Measurements from ENCODE around the gene COX4I1.

The COX4I1 gene

GRCh38 chr16:85842435-85842834, 42.9 kb downstream of the COX4I1 start:
- in situ Hi-C loops (cut with MboI; ENCODE audit: low sequenced_read_pairs, unreplicated experiment), result no loop called here
- TF ChIP-seq CTCF (IDR thresholded peaks at IDR 0.05; ENCODE audit: borderline replicate concordance, control extremely low read depth, extremely low read depth, insufficient read depth, missing control alignments), result no peak
- DNase-seq (ENCODE audit: low spot score), result no peak

GRCh38 chr16:85842848-85843247, 43.4 kb downstream of the COX4I1 start:
- TF ChIP-seq CTCF (IDR thresholded peaks at IDR 0.05; ENCODE audit: borderline replicate concordance, control extremely low read depth, extremely low read depth, insufficient read depth, missing control alignments), result no peak
- DNase-seq (ENCODE audit: low spot score), result no peak
- in situ Hi-C loops (cut with MboI; ENCODE audit: low sequenced_read_pairs, unreplicated experiment), result no loop called here

GRCh38 chr16:85843471-85844168, 44.1 kb downstream of the COX4I1 start:
- TF ChIP-seq CTCF (IDR thresholded peaks at IDR 0.05; ENCODE audit: borderline replicate concordance, control extremely low read depth, extremely low read depth, insufficient read depth, missing control alignments), result no peak
- in situ Hi-C loops (cut with MboI; ENCODE audit: low sequenced_read_pairs, unreplicated experiment), result no loop called here
- no peak for DNase-seq (ENCODE audit: low spot score)

GRCh38 chr16:85844169-85844481, 44.6 kb downstream of the COX4I1 start:
- TF ChIP-seq CTCF (IDR thresholded peaks at IDR 0.05; ENCODE audit: borderline replicate concordance, control extremely low read depth, extremely low read depth, insufficient read depth, missing control alignments), result no peak
- DNase-seq (ENCODE audit: low spot score), result no peak
- in situ Hi-C loops (cut with MboI; ENCODE audit: low sequenced_read_pairs, unreplicated experiment), result no loop called here

- no peak for DNase-seq (ENCODE audit: low spot score)
- in situ Hi-C loops (cut with MboI; ENCODE audit: low sequenced_read_pairs, unreplicated experiment), result no loop called here
- no peak for TF ChIP-seq CTCF (IDR thresholded peaks at IDR 0.05; ENCODE audit: borderline replicate concordance, control extremely low read depth, extremely low read depth, insufficient read depth, missing control alignments)
Observed at GRCh38 chr16:85844786-85845185, 45.3 kb downstream of the COX4I1 start.

GRCh38 chr16:85845266-85845665, 45.8 kb downstream of the COX4I1 start:
- in situ Hi-C loops (cut with MboI; ENCODE audit: low sequenced_read_pairs, unreplicated experiment), result no loop called here
- no peak for DNase-seq (ENCODE audit: low spot score)
- TF ChIP-seq CTCF (IDR thresholded peaks at IDR 0.05; ENCODE audit: borderline replicate concordance, control extremely low read depth, extremely low read depth, insufficient read depth, missing control alignments), result no peak

All from GM13976 (cell line).